HG03354 (cell line): ENCODE results near the gene CIB2.
A peak's percentile ranks its signal among the peaks of the same experiment; 100 is the strongest.

ENCODE experiments used
- ATAC-seq: cut with Tn5 transposase; IDR thresholded peaks from one replicate; pipeline ENCODE4 v1.9.1; 2021; ENCODE audit warnings: mild to moderate bottlenecking; ENCODE audit not compliant: unreplicated experiment, poor library complexity, severe bottlenecking

Gene CIB2

GRCh38 chr15:78088773-78089080 lies 42.5 kb downstream of the CIB2 start:
- ATAC-seq = no peak

GRCh38 chr15:78087951-78088772 lies 43.1 kb downstream of the CIB2 start:
- ATAC-seq = peak; percentile 59

- ATAC-seq = no peak
Measured at GRCh38 chr15:78085928-78086327, 45.3 kb downstream of the CIB2 start.

- no peak for ATAC-seq
Measured at GRCh38 chr15:78084449-78084750, 46.8 kb downstream of the CIB2 start.

GRCh38 chr15:78083687-78084448 lies 47.4 kb downstream of the CIB2 start:
- ATAC-seq = peak; percentile 71

- no peak for ATAC-seq
Measured at GRCh38 chr15:78083186-78083585, 48.1 kb downstream of the CIB2 start.

GRCh38 chr15:78082743-78083110 lies 48.5 kb downstream of the CIB2 start:
- ATAC-seq = no peak

- ATAC-seq = no peak
Measured at GRCh38 chr15:78082106-78082742, 49.0 kb downstream of the CIB2 start.

- ATAC-seq = no peak
Measured at GRCh38 chr15:78080088-78080460, 51.2 kb downstream of the CIB2 start.

GRCh38 chr15:78079298-78080087 lies 51.8 kb downstream of the CIB2 start:
- no peak for ATAC-seq

GRCh38 chr15:78077871-78078210 lies 53.4 kb downstream of the CIB2 start:
- ATAC-seq = no peak

- ATAC-seq = peak; percentile 79
Measured at GRCh38 chr15:78077053-78077870, 54.0 kb downstream of the CIB2 start, which contains the start of gene TBC1D2B. Gene TBC1D2B, minus strand, starts transcription at chr15:78077711. Its CDS starts 59 bp downstream, at chr15:78077652.

- peak; percentile 15 for ATAC-seq
Measured at GRCh38 chr15:78076231-78077052, 54.8 kb downstream of the CIB2 start.

- ATAC-seq = no peak
Measured at GRCh38 chr15:78075490-78076230, 55.6 kb downstream of the CIB2 start.

- no peak for ATAC-seq
Measured at GRCh38 chr15:78073046-78073787, 58.0 kb downstream of the CIB2 start.

GRCh38 chr15:78072080-78072892 lies 59.0 kb downstream of the CIB2 start:
- ATAC-seq = no peak

GRCh38 chr15:78071383-78071782 lies 59.9 kb downstream of the CIB2 start:
- no peak for ATAC-seq
